K562 (cell line): ENCODE data around the gene WDR54. TPM values are rescaled to one million over a fixed set of nuclear protein-coding genes. Genes with fewer than 3 reads are reported as not detected.

ENCODE experiments used
- ARHGAP35 ChIP-seq: fragments of 450-650 bp; IDR thresholded peaks from 2 replicates; pipeline ENCODE4 v1.6.1; 2018; ENCODE audit not compliant: partially characterized antibody
- CCNT2 ChIP-seq: IDR thresholded peaks from 2 replicates; pipeline ENCODE4 v1.6.1; 2011; ENCODE audit warnings: borderline replicate concordance, low read depth, mild to moderate bottlenecking, moderate library complexity, mixed read lengths, low read length; ENCODE audit not compliant: insufficient read length; ENCODE audit errors: extremely low read depth
- HDAC2 ChIP-seq: fragments of 450-650 bp; IDR thresholded peaks from 2 replicates; pipeline ENCODE4 v1.6.1; 2016; ENCODE audit warnings: mild to moderate bottlenecking
- KLF13 ChIP-seq: fragments of 450-650 bp; IDR thresholded peaks from 2 replicates; pipeline ENCODE4 v1.6.1; 2016; ENCODE audit warnings: missing genetic modification characterization, low read depth, mild to moderate bottlenecking, missing compliant biosample characterization, moderate library complexity, borderline replicate concordance
- NCOA6 ChIP-seq: fragments of 450-650 bp; IDR thresholded peaks from 2 replicates; pipeline ENCODE4 v1.6.1; 2017; ENCODE audit warnings: mild to moderate bottlenecking
- SIN3B ChIP-seq: fragments of 450-650 bp; IDR thresholded peaks from 2 replicates; pipeline ENCODE4 v1.6.1; 2017; ENCODE audit warnings: low read depth, mild to moderate bottlenecking, moderate library complexity
- TAL1 ChIP-seq: fragments of 450-650 bp; IDR thresholded peaks from 2 replicates; pipeline ENCODE4 v1.6.1; 2016; ENCODE audit warnings: mild to moderate bottlenecking
- TRIM28 ChIP-seq: fragments of 450-650 bp; IDR thresholded peaks from 2 replicates; pipeline ENCODE4 v1.6.1; 2017
- ZNF584 ChIP-seq: fragments of 200-800 bp; sonication (Bioruptor generic); IDR thresholded peaks from 2 replicates; pipeline ENCODE4 v1.6.1; 2016; ENCODE audit warnings: low read depth, mild to moderate bottlenecking, missing genetic modification characterization, missing compliant biosample characterization
- polyA plus RNA-seq, 8 experiments: library from polyadenylated mRNA; depleted of rRNA in 4 of 8; stranded (reverse) in 5 of 8; unstranded in 3 of 8; fragments of >200 nt; fragmentation: Nextera tagmentation in 2 of 8; fragmentation: Illumina TruSeq in 1 of 8; extraction: Ambion mirVana in 2 of 8; extraction: Trizol in 1 of 8; gene quantifications; 2 replicates each; pipeline versions ENCODE4 v1.2.1 to v1.2.3, GENCODE V29; 2011 to 2014; ENCODE audit warnings: inconsistent platforms in 1 of 8, missing spikeins in 1 of 8
- total RNA-seq, 7 experiments: library from RNA; depleted of rRNA in 6 of 7; stranded (reverse); fragments of >200 nt in 6 of 7; fragmentation: Illumina TruSeq in 2 of 7; extraction: Trizol in 2 of 7; gene quantifications; 2 replicates each; pipeline versions ENCODE4 v1.2.1 to v1.2.3, GENCODE V29; 2011 to 2021; ENCODE audit warnings: low replicate concordance in 1 of 7
- TF ChIP-seq, protein P1 (sequence below): fragments of 450-650 bp; IDR thresholded peaks from 2 replicates; pipeline ENCODE4 v1.6.1; 2016; ENCODE audit warnings: mild to moderate bottlenecking
- TF ChIP-seq, protein P2 (sequence below): sonication (generic); formaldehyde crosslinking; IDR thresholded peaks from 2 replicates; pipeline ENCODE4 v1.8.0; 2022; ENCODE audit warnings: mild to moderate bottlenecking, missing genetic modification reagents
- TF ChIP-seq, protein P3 (sequence below): sonication (generic); formaldehyde crosslinking; IDR thresholded peaks from 2 replicates; pipeline ENCODE4 v1.8.0; 2023; ENCODE audit warnings: mild to moderate bottlenecking, missing genetic modification reagents
- TF ChIP-seq, protein P4 (sequence below): fragments of 250-450 bp; sonication (Bioruptor Pico); IDR thresholded peaks from 2 replicates; pipeline ENCODE4 v1.8.0; 2022; ENCODE audit warnings: inconsistent platforms, mild to moderate bottlenecking, moderate library complexity, borderline replicate concordance

The WDR54 gene
- total and polyA plus RNA-seq, 9 of the 15 experiments (the other 6 are each of a cell fraction or from before 2014, with no cell fraction given): 5.2 to 15.2 (median 7.4) TPM

DNA sequence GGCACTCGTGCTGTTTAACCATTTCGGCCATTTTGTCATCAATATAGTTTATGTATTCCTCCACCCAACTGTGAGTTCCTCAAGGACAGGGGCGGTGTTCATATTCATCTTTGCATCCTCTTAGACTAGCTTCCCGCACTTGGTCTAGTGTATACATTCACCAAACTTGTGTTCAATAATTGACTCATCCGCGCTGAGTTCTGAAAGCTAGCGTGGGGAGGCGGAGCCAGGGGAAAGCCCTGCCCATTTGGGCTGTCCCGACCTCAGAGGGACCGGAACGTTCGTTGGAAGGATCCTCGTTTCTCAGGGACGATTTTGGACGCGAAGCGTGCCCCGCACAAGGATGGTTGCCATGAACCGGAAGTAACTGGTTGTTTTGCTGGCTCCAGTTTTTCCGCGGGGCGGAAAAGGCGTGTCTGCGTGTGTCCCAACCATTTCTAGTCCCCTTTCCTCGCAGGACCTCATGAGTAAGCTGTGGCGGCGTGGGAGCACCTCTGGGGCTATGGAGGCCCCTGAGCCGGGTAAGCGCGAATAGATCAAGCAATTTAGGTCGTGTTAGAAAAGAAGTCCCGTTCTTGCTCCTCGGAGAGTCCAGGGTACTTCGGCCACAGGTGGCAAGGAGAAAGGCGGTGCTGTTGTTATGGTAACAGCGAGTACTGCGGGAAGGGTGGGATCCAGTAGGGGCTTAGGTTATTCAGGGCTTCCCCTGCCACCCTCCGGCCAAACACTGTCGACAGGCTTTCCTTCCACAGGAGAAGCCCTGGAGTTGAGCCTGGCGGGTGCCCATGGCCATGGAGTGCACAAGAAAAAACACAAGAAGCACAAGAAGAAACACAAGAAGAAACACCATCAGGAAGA, 33.4 kb downstream of the WDR54 start, which contains the start of gene INO80B (continued):
- TF ChIP-seq, protein P1, sequence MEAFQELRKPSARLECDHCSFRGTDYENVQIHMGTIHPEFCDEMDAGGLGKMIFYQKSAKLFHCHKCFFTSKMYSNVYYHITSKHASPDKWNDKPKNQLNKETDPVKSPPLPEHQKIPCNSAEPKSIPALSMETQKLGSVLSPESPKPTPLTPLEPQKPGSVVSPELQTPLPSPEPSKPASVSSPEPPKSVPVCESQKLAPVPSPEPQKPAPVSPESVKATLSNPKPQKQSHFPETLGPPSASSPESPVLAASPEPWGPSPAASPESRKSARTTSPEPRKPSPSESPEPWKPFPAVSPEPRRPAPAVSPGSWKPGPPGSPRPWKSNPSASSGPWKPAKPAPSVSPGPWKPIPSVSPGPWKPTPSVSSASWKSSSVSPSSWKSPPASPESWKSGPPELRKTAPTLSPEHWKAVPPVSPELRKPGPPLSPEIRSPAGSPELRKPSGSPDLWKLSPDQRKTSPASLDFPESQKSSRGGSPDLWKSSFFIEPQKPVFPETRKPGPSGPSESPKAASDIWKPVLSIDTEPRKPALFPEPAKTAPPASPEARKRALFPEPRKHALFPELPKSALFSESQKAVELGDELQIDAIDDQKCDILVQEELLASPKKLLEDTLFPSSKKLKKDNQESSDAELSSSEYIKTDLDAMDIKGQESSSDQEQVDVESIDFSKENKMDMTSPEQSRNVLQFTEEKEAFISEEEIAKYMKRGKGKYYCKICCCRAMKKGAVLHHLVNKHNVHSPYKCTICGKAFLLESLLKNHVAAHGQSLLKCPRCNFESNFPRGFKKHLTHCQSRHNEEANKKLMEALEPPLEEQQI: peak; percentile 52; the same call in 1 of the 2 replicates
- TF ChIP-seq TAL1 (0 out of 2 replicates have a peak, but pooled peaks have one; percentile 6), NCOA6 (no peak), SIN3B (peak; percentile 81), KLF13 (peak; percentile 100), HDAC2 (peak; percentile 93), CCNT2 (no peak), ARHGAP35 (no peak), ZNF584 (CRISPR knock-in tag) (0 out of 2 replicates have a peak, but pooled peaks have one; percentile 43), TRIM28 (peak; percentile 15; the same call in 1 of the 2 replicates)
- TF ChIP-seq, protein P2, sequence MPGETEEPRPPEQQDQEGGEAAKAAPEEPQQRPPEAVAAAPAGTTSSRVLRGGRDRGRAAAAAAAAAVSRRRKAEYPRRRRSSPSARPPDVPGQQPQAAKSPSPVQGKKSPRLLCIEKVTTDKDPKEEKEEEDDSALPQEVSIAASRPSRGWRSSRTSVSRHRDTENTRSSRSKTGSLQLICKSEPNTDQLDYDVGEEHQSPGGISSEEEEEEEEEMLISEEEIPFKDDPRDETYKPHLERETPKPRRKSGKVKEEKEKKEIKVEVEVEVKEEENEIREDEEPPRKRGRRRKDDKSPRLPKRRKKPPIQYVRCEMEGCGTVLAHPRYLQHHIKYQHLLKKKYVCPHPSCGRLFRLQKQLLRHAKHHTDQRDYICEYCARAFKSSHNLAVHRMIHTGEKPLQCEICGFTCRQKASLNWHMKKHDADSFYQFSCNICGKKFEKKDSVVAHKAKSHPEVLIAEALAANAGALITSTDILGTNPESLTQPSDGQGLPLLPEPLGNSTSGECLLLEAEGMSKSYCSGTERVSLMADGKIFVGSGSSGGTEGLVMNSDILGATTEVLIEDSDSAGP (CRISPR knock-in tag): no peak; the same call in 1 of the 2 replicates
- TF ChIP-seq, protein P3, sequence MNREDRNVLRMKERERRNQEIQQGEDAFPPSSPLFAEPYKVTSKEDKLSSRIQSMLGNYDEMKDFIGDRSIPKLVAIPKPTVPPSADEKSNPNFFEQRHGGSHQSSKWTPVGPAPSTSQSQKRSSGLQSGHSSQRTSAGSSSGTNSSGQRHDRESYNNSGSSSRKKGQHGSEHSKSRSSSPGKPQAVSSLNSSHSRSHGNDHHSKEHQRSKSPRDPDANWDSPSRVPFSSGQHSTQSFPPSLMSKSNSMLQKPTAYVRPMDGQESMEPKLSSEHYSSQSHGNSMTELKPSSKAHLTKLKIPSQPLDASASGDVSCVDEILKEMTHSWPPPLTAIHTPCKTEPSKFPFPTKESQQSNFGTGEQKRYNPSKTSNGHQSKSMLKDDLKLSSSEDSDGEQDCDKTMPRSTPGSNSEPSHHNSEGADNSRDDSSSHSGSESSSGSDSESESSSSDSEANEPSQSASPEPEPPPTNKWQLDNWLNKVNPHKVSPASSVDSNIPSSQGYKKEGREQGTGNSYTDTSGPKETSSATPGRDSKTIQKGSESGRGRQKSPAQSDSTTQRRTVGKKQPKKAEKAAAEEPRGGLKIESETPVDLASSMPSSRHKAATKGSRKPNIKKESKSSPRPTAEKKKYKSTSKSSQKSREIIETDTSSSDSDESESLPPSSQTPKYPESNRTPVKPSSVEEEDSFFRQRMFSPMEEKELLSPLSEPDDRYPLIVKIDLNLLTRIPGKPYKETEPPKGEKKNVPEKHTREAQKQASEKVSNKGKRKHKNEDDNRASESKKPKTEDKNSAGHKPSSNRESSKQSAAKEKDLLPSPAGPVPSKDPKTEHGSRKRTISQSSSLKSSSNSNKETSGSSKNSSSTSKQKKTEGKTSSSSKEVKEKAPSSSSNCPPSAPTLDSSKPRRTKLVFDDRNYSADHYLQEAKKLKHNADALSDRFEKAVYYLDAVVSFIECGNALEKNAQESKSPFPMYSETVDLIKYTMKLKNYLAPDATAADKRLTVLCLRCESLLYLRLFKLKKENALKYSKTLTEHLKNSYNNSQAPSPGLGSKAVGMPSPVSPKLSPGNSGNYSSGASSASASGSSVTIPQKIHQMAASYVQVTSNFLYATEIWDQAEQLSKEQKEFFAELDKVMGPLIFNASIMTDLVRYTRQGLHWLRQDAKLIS (CRISPR knock-in tag): peak; percentile 88; the same call in 1 of the 2 replicates
- TF ChIP-seq, protein P4, sequence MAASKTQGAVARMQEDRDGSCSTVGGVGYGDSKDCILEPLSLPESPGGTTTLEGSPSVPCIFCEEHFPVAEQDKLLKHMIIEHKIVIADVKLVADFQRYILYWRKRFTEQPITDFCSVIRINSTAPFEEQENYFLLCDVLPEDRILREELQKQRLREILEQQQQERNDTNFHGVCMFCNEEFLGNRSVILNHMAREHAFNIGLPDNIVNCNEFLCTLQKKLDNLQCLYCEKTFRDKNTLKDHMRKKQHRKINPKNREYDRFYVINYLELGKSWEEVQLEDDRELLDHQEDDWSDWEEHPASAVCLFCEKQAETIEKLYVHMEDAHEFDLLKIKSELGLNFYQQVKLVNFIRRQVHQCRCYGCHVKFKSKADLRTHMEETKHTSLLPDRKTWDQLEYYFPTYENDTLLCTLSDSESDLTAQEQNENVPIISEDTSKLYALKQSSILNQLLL (CRISPR knock-in tag): no peak
